Prostate gland (tissue), 2 donors: ENCODE data around the gene ABHD17B.

Experiments used
- CTCF ChIP-seq, 4 experiments: fragments of 200-600 bp in 2 of 4; fragments of 450-650 bp in 2 of 4; sonication (generic) in 2 of 4; IDR thresholded peaks; 1 replicate in 3 of 4; 2 replicates in 1 of 4; pipeline ENCODE4 v1.5.1; 2016 to 2019; ENCODE audit warnings: antibody characterized with exemption in 4 of 4, mild to moderate bottlenecking in 2 of 4, moderate library complexity in 2 of 4
- POLR2A ChIP-seq: fragments of 450-650 bp; IDR thresholded peaks from one replicate; pipeline ENCODE4 v1.6.1; 2016; ENCODE audit warnings: antibody characterized with exemption, mild to moderate bottlenecking

GRCh38 chr9:71875345-71875744 is 35.6 kb downstream of the ABHD17B start:
- TF ChIP-seq POLR2A (no peak), CTCF (IDR thresholded peaks at IDR 0.05) (no peak)
